Activated CD4-positive, alpha-beta T cell treated with anti-CD3 and anti-CD28 coated beads for 36 hours (primary cell): Measurements from ENCODE around the gene GATA5. TPM values are rescaled to one million over a fixed set of nuclear protein-coding genes. Genes with fewer than 3 reads are reported as not detected.

ENCODE experiments used
- ATAC-seq: fragments of 200-7000 bp; cut with Tn5 transposase; one replicate; pipeline ENCODE4 v1.10.0; 2021; ENCODE audit warnings: mild to moderate bottlenecking, moderate library complexity
- CTCF ChIA-PET: fragments of 350-600 bp; sonication (Branson Sonifier 250); formaldehyde crosslinking; loops from one replicate; lab custom pipeline; 2021; ENCODE audit warnings: antibody characterized with exemption; lab: Charles Lee
- POLR2A ChIA-PET: fragments of 350-600 bp; sonication (Branson Sonifier 250); formaldehyde crosslinking; loops from one replicate; lab custom pipeline; 2021; ENCODE audit warnings: antibody characterized with exemption, inconsistent platforms; lab: Charles Lee
- DNase-seq: peaks from one replicate; pipeline ENCODE4 v3.0.0-alpha.2; 2020
- H3K27ac Mint-ChIP-seq: one replicate; pipeline ENCODE4 v1.8.0; 2021; ENCODE audit warnings: mixed read lengths
- H3K27me3 Mint-ChIP-seq: one replicate; pipeline ENCODE4 v1.8.0; 2021; ENCODE audit warnings: mixed read lengths
- H3K36me3 Mint-ChIP-seq: one replicate; pipeline ENCODE4 v1.8.0; 2021; ENCODE audit warnings: low read depth, mixed read lengths
- H3K4me1 Mint-ChIP-seq: one replicate; pipeline ENCODE4 v1.8.0; 2021; ENCODE audit warnings: mixed read lengths
- H3K4me3 Mint-ChIP-seq: one replicate; pipeline ENCODE4 v1.8.0; 2021; ENCODE audit warnings: mild to moderate bottlenecking, moderate library complexity, mixed read lengths
- H3K9me3 Mint-ChIP-seq: one replicate; pipeline ENCODE4 v1.8.0; 2021; ENCODE audit warnings: low read depth, mixed read lengths
- intact Hi-C, 2 experiments: fragments of 100-400 bp; cut with DNase I in 1 of 2; cut with micrococcal nuclease in 1 of 2; formaldehyde crosslinking; loops; one replicate each; pipeline versions ENCODE4 v1.14.2 to v1.15.1; 2022 to 2024; cut with DNase I, micrococcal nuclease
- total RNA-seq, 2 experiments: library from RNA; stranded (reverse); gene quantifications; one replicate each; pipeline ENCODE4 v1.2.3, GENCODE V29; 2021

Gene GATA5, protein sequence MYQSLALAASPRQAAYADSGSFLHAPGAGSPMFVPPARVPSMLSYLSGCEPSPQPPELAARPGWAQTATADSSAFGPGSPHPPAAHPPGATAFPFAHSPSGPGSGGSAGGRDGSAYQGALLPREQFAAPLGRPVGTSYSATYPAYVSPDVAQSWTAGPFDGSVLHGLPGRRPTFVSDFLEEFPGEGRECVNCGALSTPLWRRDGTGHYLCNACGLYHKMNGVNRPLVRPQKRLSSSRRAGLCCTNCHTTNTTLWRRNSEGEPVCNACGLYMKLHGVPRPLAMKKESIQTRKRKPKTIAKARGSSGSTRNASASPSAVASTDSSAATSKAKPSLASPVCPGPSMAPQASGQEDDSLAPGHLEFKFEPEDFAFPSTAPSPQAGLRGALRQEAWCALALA
- total RNA-seq = not detected

GRCh38 chr20:62475772-62476055 lies at the start of gene GATA5:
GATA5 (minus strand) TSS chr20:62475995; CDS start chr20:62475521, 474 bp downstream.
- POLR2A ChIA-PET = no interaction called here
- intact Hi-C loops = loop anchor here in 1 of 2 experiments (10.0 kb wide), 1 partner anchor 699 kb away; no protein-coding TSS in a partner anchor
- DNase-seq = no peak
- Mint-ChIP-seq H3K36me3 (no peaks in the 10 kb centered on the region), H3K27ac (no peak within 1 kb of the TSS), H3K4me1 (no peaks in the 10 kb centered on the region), H3K4me3 (no peak within 1 kb of the TSS), H3K27me3 (peaks cover 34% of the 10 kb centered on the region), H3K9me3 (no peaks in the 10 kb centered on the region)
- CTCF ChIA-PET = no interaction called here
- ATAC-seq = no peak

DNA sequence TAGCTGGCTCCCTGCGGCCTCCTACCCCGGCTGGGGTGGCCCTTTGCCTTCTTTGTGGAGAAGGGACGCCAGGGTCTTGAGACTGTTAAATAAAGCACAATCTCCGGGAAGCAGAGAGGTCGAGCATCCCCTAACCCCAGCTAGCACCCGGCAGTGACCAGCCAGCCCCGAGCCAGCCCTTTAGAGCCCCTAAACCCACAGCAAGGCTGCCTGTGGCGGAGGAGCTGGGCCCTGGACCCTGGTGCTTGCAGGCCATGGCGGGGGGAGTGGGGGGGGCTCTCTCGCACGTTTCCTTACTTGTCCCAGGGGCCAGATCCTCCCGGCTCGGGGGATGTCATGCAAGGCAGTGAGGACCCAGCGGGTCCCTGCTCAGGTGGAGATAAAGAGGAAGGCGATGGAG lies 49.2 kb upstream of the GATA5 start:
- ATAC-seq = no peak
- Mint-ChIP-seq H3K4me3 (no peak overlapping the region), H3K36me3 (no peaks in the 10 kb centered on the region), H3K9me3 (no peaks in the 10 kb centered on the region), H3K27me3 (peaks cover 7% of the 10 kb centered on the region), H3K27ac (no peak overlapping the region), H3K4me1 (peaks cover 14% of the 10 kb centered on the region)
- DNase-seq = no peak
- intact Hi-C loops = no loop called here
- POLR2A ChIA-PET = no interaction called here
- CTCF ChIA-PET = interaction anchor here (0.6 kb wide), 1 partner anchor 250 kb away, joined by 3 read pairs; no protein-coding TSS in a partner anchor

DNA sequence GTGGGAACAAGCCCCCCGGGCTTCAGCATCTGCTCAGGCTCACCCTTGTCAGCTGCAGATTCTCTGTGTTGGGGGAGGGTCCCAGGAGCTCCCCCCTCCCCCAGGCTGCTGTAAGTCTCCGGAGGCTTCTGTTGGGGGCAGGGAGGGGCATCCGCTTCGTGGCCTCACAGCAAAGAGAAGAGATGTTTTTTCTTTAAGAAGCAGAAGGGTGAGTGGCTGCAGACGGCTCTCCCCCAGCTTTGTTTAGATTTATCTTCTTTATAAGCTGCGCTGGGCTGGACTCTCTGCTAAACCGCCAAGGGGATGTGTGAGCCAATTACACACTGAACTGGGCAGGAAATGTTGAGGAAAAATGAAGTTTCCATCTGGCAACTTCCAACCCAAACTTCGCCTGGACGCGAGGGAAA lies 48.7 kb upstream of the GATA5 start:
- POLR2A ChIA-PET = no interaction called here
- H3K27me3 Mint-ChIP-seq = peaks cover 7% of the 10 kb centered on the region
- H3K27ac Mint-ChIP-seq = no peak overlapping the region
- CTCF ChIA-PET = interaction anchor here (0.6 to 0.8 kb wide), 2 partner anchors 33 to 249 kb away, joined by 3 read pairs; no protein-coding TSS in a partner anchor
- ATAC-seq (no peak), DNase-seq (no peak)
- intact Hi-C loops = loop anchor here in 1 of 2 experiments (1.0 kb wide), 3 partner anchors 22 to 270 kb away; no protein-coding TSS in a partner anchor
- no peaks in the 10 kb centered on the region for H3K9me3 Mint-ChIP-seq
- H3K36me3 Mint-ChIP-seq = no peaks in the 10 kb centered on the region
- no peak overlapping the region for H3K4me3 Mint-ChIP-seq
- H3K4me1 Mint-ChIP-seq = peaks cover 14% of the 10 kb centered on the region

GRCh38 chr20:62523473-62524203 lies 47.8 kb upstream of the GATA5 start:
- DNase-seq (peak; percentile 92), ATAC-seq (peak; percentile 99)
- Mint-ChIP-seq H3K36me3 (no peaks in the 10 kb centered on the region), H3K27ac (peak overlapping the region; percentile 47), H3K9me3 (no peaks in the 10 kb centered on the region), H3K4me3 (no peak overlapping the region), H3K4me1 (peaks cover 14% of the 10 kb centered on the region), H3K27me3 (peaks cover 7% of the 10 kb centered on the region)
- ChIA-PET POLR2A (no interaction called here), CTCF (interaction anchor here (0.8 kb wide), 1 partner anchor 32 kb away, joined by 3 read pairs; no protein-coding TSS in a partner anchor)
- intact Hi-C loops = loop anchor here in 1 of 2 experiments (1.0 kb wide), 3 partner anchors 21 to 271 kb away; no protein-coding TSS in a partner anchor

DNA sequence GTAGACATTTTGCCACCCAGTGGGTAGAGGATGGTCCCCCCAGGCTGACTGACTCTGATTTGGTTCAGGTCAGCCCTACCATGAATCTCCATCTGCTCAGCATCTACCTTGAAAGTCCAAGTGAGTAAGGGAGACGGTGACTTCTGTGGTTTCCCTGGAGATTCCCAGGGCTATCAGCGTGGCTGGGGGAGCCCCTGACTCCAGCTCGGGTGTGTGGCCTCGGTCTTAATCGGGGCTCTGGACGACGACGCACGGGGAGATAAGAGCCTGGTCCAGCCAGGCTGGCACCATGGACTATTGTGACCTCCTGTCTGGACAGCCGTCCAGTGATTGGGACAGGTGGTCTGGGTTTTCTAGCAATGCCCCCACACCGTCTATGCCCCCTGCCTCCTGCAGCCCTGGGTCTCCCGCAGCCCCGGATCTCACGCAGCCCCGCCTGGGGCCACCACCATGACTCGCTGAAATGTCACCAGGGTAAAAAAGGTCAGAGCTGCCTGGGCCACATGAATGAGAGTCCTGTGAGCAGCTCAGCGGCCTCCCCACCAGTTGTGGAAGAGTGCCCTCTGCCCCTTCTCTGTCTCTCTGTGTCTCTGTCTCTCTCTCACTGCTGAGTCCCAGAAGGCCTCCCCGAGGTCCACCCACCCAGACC lies 47.1 kb upstream of the GATA5 start:
- ChIA-PET CTCF (interaction anchor here (0.7 kb wide), 1 partner anchor 116 kb away, joined by 3 read pairs; no protein-coding TSS in a partner anchor), POLR2A (no interaction called here)
- peaks cover 7% of the 10 kb centered on the region for H3K27me3 Mint-ChIP-seq
- no peaks in the 10 kb centered on the region for H3K36me3 Mint-ChIP-seq
- H3K4me3 Mint-ChIP-seq = no peak overlapping the region
- H3K27ac Mint-ChIP-seq = peak overlapping the region; percentile 63
- no peaks in the 10 kb centered on the region for H3K9me3 Mint-ChIP-seq
- ATAC-seq = peak; percentile 55
- peak; percentile 59 for DNase-seq
- intact Hi-C loops = no loop called here
- peaks cover 14% of the 10 kb centered on the region for H3K4me1 Mint-ChIP-seq

DNA sequence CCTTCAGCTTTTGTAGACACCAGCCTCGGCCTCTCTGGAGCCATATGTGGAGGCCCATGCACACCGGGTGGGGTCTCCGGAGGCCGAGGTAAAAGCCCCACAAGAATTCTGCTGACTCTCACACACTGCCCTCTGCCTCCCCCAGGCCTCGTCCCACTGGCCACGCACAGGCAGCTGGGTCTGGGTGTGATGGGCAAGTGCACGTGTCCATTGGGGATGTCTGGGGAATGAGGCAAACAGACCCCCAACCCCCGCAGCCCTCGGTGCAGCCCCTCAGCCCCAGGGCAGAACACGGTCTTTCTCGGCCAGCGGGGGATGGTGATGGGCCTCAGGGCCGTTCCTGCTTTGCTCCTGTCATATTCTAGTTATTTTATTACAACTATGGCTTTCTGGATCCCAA lies 44.0 kb upstream of the GATA5 start:
- ChIA-PET CTCF (no interaction called here), POLR2A (no interaction called here)
- Mint-ChIP-seq H3K27ac (no peak overlapping the region), H3K36me3 (no peaks in the 10 kb centered on the region), H3K9me3 (no peaks in the 10 kb centered on the region), H3K4me3 (no peak overlapping the region), H3K27me3 (peaks cover 9% of the 10 kb centered on the region), H3K4me1 (peaks cover 14% of the 10 kb centered on the region)
- intact Hi-C loops = no loop called here
- ATAC-seq = no peak
- DNase-seq = no peak

DNA sequence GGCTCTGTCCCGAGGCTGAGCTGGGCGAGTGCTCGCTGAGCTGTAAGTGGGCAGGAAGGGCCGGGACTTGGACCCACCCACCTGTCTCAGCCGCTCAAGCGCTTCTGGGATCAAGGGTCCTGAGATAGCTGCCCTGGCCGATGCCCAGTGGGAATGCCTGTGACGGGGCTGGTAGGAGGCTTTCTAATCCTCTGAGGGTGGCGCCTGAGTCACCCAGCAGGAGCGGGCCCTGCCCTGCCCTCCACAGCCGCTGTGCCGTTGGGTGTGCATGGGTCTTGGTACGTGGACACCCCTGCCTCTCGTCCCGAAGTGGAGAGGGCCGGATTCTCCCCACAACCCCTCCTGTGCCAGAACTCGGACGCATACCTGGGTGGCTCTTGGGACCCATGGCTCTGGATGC lies 43.1 kb upstream of the GATA5 start:
- no peak overlapping the region for H3K4me3 Mint-ChIP-seq
- ATAC-seq (no peak), DNase-seq (no peak)
- no peak overlapping the region for H3K27ac Mint-ChIP-seq
- no peaks in the 10 kb centered on the region for H3K36me3 Mint-ChIP-seq
- ChIA-PET CTCF (no interaction called here), POLR2A (no interaction called here)
- intact Hi-C loops = no loop called here
- no peaks in the 10 kb centered on the region for H3K9me3 Mint-ChIP-seq
- peaks cover 12% of the 10 kb centered on the region for H3K27me3 Mint-ChIP-seq
- peaks cover 11% of the 10 kb centered on the region for H3K4me1 Mint-ChIP-seq

DNA sequence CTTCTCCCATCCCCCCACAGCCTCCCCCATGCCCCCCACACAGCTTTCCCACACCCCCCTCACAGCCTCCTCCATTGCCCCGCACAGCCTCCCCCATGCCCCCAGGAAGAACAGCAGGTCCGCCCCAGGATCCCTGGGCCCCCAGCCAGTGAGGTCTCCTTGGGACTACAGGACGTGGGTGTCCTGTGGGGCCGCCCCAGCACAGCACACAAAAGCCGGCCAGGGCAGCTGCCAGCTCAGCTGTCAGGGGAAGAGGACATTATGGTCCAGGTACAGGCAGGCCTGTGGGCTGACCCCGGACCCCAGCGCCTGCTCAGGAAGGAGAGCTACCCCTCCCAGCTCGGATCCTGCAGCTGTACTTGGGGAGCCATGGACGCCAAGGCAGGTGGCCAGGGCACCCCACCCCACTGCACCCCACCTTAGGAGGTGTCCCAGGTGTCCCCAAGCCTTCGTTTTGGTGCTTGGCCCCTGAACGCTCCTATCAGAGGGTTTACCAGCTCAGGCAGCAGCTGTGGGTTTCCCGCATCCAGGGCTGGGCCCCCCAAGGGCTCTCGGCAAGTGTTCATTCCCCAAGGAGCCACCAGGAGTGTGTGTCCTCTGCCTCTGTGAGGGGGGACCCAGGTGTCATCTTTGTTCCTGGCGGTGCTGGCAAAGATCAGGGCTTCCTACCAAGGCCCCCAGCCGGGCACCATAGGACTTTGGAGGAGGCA lies 42.3 kb upstream of the GATA5 start:
- ChIA-PET POLR2A (no interaction called here), CTCF (no interaction called here)
- no peak for ATAC-seq
- H3K4me1 Mint-ChIP-seq = peaks cover 7% of the 10 kb centered on the region
- H3K27ac Mint-ChIP-seq = no peak overlapping the region
- no peak for DNase-seq
- H3K36me3 Mint-ChIP-seq = no peaks in the 10 kb centered on the region
- no peaks in the 10 kb centered on the region for H3K9me3 Mint-ChIP-seq
- intact Hi-C loops = no loop called here
- H3K27me3 Mint-ChIP-seq = peaks cover 19% of the 10 kb centered on the region
- no peak overlapping the region for H3K4me3 Mint-ChIP-seq

DNA sequence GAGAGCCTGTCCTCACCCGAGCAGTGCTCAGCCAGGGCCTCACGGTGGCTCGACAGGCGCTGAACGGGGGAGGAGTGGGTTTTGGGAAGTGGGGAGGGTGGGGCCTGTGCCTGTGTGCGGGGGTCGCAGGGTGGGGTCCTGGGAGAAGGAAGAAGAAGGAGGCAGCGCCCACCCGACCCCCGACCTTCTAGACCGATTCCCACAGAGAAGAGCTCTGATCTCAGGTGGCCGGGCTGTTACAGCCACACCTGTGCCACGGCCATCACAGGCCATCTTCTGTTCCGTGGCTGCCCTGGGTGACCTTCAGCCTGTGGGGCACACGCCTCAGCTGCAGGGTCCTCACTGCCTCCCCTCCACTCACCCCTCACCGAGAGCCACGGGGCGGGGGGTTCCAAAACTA lies 41.4 kb upstream of the GATA5 start:
- POLR2A ChIA-PET = no interaction called here
- H3K27me3 Mint-ChIP-seq = peaks cover 22% of the 10 kb centered on the region
- intact Hi-C loops = no loop called here

GRCh38 chr20:62516338-62516737 lies 40.5 kb upstream of the GATA5 start:
- no peak overlapping the region for H3K4me3 Mint-ChIP-seq
- ChIA-PET POLR2A (no interaction called here), CTCF (no interaction called here)
- DNase-seq (no peak), ATAC-seq (no peak)
- H3K27me3 Mint-ChIP-seq = peaks cover 19% of the 10 kb centered on the region
- intact Hi-C loops = no loop called here
- H3K27ac Mint-ChIP-seq = no peak overlapping the region
- peaks cover 4% of the 10 kb centered on the region for H3K4me1 Mint-ChIP-seq
- H3K9me3 Mint-ChIP-seq = no peaks in the 10 kb centered on the region
- H3K36me3 Mint-ChIP-seq = no peaks in the 10 kb centered on the region

More for the DNA sequence above, 41.4 kb upstream of the GATA5 start:
- DNase-seq = no peak
- no peak for ATAC-seq
- H3K36me3 Mint-ChIP-seq = no peaks in the 10 kb centered on the region
- H3K4me3 Mint-ChIP-seq = no peak overlapping the region
- no peaks in the 10 kb centered on the region for H3K9me3 Mint-ChIP-seq
- CTCF ChIA-PET = no interaction called here
- no peak overlapping the region for H3K27ac Mint-ChIP-seq
- peaks cover 4% of the 10 kb centered on the region for H3K4me1 Mint-ChIP-seq

- no peak overlapping the region for H3K4me3 Mint-ChIP-seq
- ChIA-PET POLR2A (no interaction called here), CTCF (no interaction called here)
- no peaks in the 10 kb centered on the region for H3K36me3 Mint-ChIP-seq
- intact Hi-C loops = no loop called here
- peaks cover 4% of the 10 kb centered on the region for H3K4me1 Mint-ChIP-seq
- ATAC-seq = no peak
- DNase-seq = no peak
- H3K9me3 Mint-ChIP-seq = no peaks in the 10 kb centered on the region
- peaks cover 17% of the 10 kb centered on the region for H3K27me3 Mint-ChIP-seq
- H3K27ac Mint-ChIP-seq = no peak overlapping the region
Observed at GRCh38 chr20:62515826-62516225, 40.0 kb upstream of the GATA5 start.
